Neural progenitor cell (in vitro differentiated cells): Measurements from ENCODE around the gene PKDCC. TPM values are rescaled to one million over a fixed set of nuclear protein-coding genes. Genes with fewer than 3 reads are reported as not detected.

Experiments used
- DNase-seq: peaks from one replicate; pipeline ENCODE4 v3.0.0-alpha.2; 2016; ENCODE audit warnings: low spot score
- H2AFZ ChIP-seq: fragments of 200-600 bp; sonication (generic); replicated peaks from 2 replicates; pipeline ENCODE4 v1.6.1; 2016; ENCODE audit warnings: antibody characterized with exemption
- H3F3A ChIP-seq: fragments of 200-600 bp; sonication (generic); 2 replicates; pipeline ENCODE4 v1.6.1; 2016; ENCODE audit warnings: antibody characterized with exemption, low read depth
- H3K27ac ChIP-seq: fragments of 200-600 bp; sonication (generic); 2 replicates; pipeline ENCODE4 v1.5.1; 2016; ENCODE audit warnings: mild to moderate bottlenecking
- H3K27me3 ChIP-seq: fragments of 200-600 bp; sonication (generic); 2 replicates; pipeline ENCODE4 v1.6.1; 2016; ENCODE audit warnings: mild to moderate bottlenecking, moderate library complexity
- H3K36me3 ChIP-seq: fragments of 200-600 bp; sonication (generic); 2 replicates; pipeline ENCODE4 v1.5.1; 2016
- H3K4me1 ChIP-seq: fragments of 200-600 bp; sonication (generic); 2 replicates; pipeline ENCODE4 v1.6.1; 2016; ENCODE audit warnings: mixed run types
- H3K4me2 ChIP-seq: fragments of 200-600 bp; sonication (generic); 2 replicates; pipeline ENCODE4 v1.6.1; 2016
- H3K4me3 ChIP-seq: fragments of 200-600 bp; sonication (generic); 2 replicates; pipeline ENCODE4 v1.5.1; 2016
- H3K79me2 ChIP-seq: fragments of 200-600 bp; sonication (generic); 2 replicates; pipeline ENCODE4 v1.6.1; 2016; ENCODE audit warnings: low read depth
- H3K9ac ChIP-seq: fragments of 200-600 bp; sonication (generic); 2 replicates; pipeline ENCODE4 v1.6.1; 2016
- H3K9me3 ChIP-seq: fragments of 200-600 bp; sonication (generic); 2 replicates; pipeline ENCODE4 v1.5.1; 2016; ENCODE audit warnings: low read depth
- H4K20me1 ChIP-seq: fragments of 200-600 bp; sonication (generic); 2 replicates; pipeline ENCODE4 v1.6.1; 2016; ENCODE audit warnings: low read depth
- H3K27ac Mint-ChIP-seq: 3 replicates; pipeline ENCODE4 v1.8.0; 2021; ENCODE audit warnings: mixed read lengths
- H3K27me3 Mint-ChIP-seq: 2 replicates; pipeline ENCODE4 v1.8.0; 2022; ENCODE audit warnings: low read depth, mild to moderate bottlenecking, inconsistent platforms, moderate library complexity, mixed read lengths; ENCODE audit not compliant: insufficient read depth
- H3K36me3 Mint-ChIP-seq: 3 replicates; pipeline ENCODE4 v1.8.0; 2021; ENCODE audit warnings: mixed read lengths
- H3K4me1 Mint-ChIP-seq: 3 replicates; pipeline ENCODE4 v1.8.0; 2021; ENCODE audit warnings: mixed read lengths
- H3K4me3 Mint-ChIP-seq: 3 replicates; pipeline ENCODE4 v1.8.0; 2021; ENCODE audit warnings: mild to moderate bottlenecking, moderate library complexity, mixed read lengths
- H3K9me3 Mint-ChIP-seq: 3 replicates; pipeline ENCODE4 v1.8.0; 2020; ENCODE audit warnings: mixed read lengths
- CTCF ChIP-seq: fragments of 200-600 bp; sonication (generic); IDR thresholded peaks from 2 replicates; pipeline ENCODE4 v1.5.1; 2017; ENCODE audit warnings: antibody characterized with exemption, mild to moderate bottlenecking
- EZH2 ChIP-seq: fragments of 200-600 bp; sonication (generic); IDR thresholded peaks from 2 replicates; pipeline ENCODE4 v1.6.1; 2017; ENCODE audit warnings: antibody characterized with exemption, mild to moderate bottlenecking, moderate library complexity
- EZH2phosphoT487 ChIP-seq: fragments of 200-600 bp; sonication (generic); IDR thresholded peaks from 2 replicates; pipeline ENCODE4 v1.6.1; 2017; ENCODE audit warnings: antibody characterized with exemption
- total RNA-seq: library from RNA; depleted of rRNA; stranded (reverse); fragments of >200 nt; gene quantifications from 2 replicates; pipeline ENCODE4 v1.2.3, GENCODE V29; 2015; ENCODE audit warnings: low replicate concordance

Gene PKDCC
- total RNA-seq, 1 donor from 2014 or later = 70.4 TPM

GRCh38 chr2:42028571-42029148 lies 19.2 kb upstream of the PKDCC start:
- peak overlapping the region; percentile 74 for H3K4me2 ChIP-seq

GRCh38 chr2:42029171-42029570 lies 18.6 kb upstream of the PKDCC start:
- peak overlapping the region; percentile 96 for H3K27ac ChIP-seq
- H2AFZ ChIP-seq = no peak overlapping the region

More at GRCh38 chr2:42028571-42029148, 19.2 kb upstream of the PKDCC start:
- peak overlapping the region; percentile 58 for H3K27ac ChIP-seq
- peaks cover 60% of the 10 kb centered on the region for H3K4me1 ChIP-seq
- peak overlapping the region; percentile 48 for H3K27ac Mint-ChIP-seq
- H4K20me1 ChIP-seq = no peaks in the 10 kb centered on the region
- no peak overlapping the region for H3K9ac ChIP-seq
- no peak overlapping the region for H3K4me3 Mint-ChIP-seq
- TF ChIP-seq EZH2phosphoT487 (no peak), CTCF (no peak), EZH2 (no peak)
- H3K4me3 ChIP-seq = no peak overlapping the region
- no peaks in the 10 kb centered on the region for H3K27me3 ChIP-seq
- peaks cover 64% of the 10 kb centered on the region for H3F3A ChIP-seq
- H3K9me3 ChIP-seq = no peaks in the 10 kb centered on the region
- no peaks in the 10 kb centered on the region for H3K79me2 ChIP-seq
- H3K36me3 Mint-ChIP-seq = no peaks in the 10 kb centered on the region
- no peak for DNase-seq
- H3K9me3 Mint-ChIP-seq = peaks cover 8% of the 10 kb centered on the region
- H3K27me3 Mint-ChIP-seq = peaks cover 38% of the 10 kb centered on the region
- H2AFZ ChIP-seq = no peak overlapping the region
- no peaks in the 10 kb centered on the region for H3K36me3 ChIP-seq
- peaks cover 72% of the 10 kb centered on the region for H3K4me1 Mint-ChIP-seq

GRCh38 chr2:42029639-42030199 lies 18.1 kb upstream of the PKDCC start:
- Histone ChIP-seq H2AFZ (no peak overlapping the region), H3F3A (peaks cover 60% of the 10 kb centered on the region), H3K36me3 (no peaks in the 10 kb centered on the region), H3K79me2 (no peaks in the 10 kb centered on the region), H3K4me3 (peak overlapping the region; percentile 25), H3K9me3 (no peaks in the 10 kb centered on the region), H3K4me1 (peaks cover 55% of the 10 kb centered on the region), H4K20me1 (no peaks in the 10 kb centered on the region), H3K9ac (no peak overlapping the region), H3K27me3 (no peaks in the 10 kb centered on the region), H3K27ac (peak overlapping the region; percentile 96), H3K4me2 (peak overlapping the region; percentile 74)
- Mint-ChIP-seq H3K27ac (peak overlapping the region; percentile 48), H3K27me3 (peaks cover 44% of the 10 kb centered on the region), H3K4me1 (peaks cover 68% of the 10 kb centered on the region), H3K36me3 (no peaks in the 10 kb centered on the region), H3K4me3 (peak overlapping the region; percentile 72), H3K9me3 (peaks cover 8% of the 10 kb centered on the region)
- no peak for TF ChIP-seq CTCF
- TF ChIP-seq EZH2 = no peak
- TF ChIP-seq EZH2phosphoT487 = no peak
- DNase-seq = peak; percentile 66

More at GRCh38 chr2:42029171-42029570, 18.6 kb upstream of the PKDCC start:
- no peaks in the 10 kb centered on the region for H3K36me3 ChIP-seq
- Mint-ChIP-seq H3K4me3 (no peak overlapping the region), H3K36me3 (no peaks in the 10 kb centered on the region), H3K27ac (peak overlapping the region; percentile 48), H3K9me3 (peaks cover 8% of the 10 kb centered on the region), H3K4me1 (peaks cover 72% of the 10 kb centered on the region), H3K27me3 (peaks cover 39% of the 10 kb centered on the region)
- H3K9ac ChIP-seq = no peak overlapping the region
- no peak for TF ChIP-seq EZH2phosphoT487
- no peak for TF ChIP-seq EZH2
- no peak for TF ChIP-seq CTCF
- peak overlapping the region; percentile 74 for H3K4me2 ChIP-seq
- no peak for DNase-seq
- no peak overlapping the region for H3K4me3 ChIP-seq
- H3K9me3 ChIP-seq = no peaks in the 10 kb centered on the region
- peaks cover 60% of the 10 kb centered on the region for H3K4me1 ChIP-seq
- H4K20me1 ChIP-seq = no peaks in the 10 kb centered on the region
- H3K79me2 ChIP-seq = no peaks in the 10 kb centered on the region
- peaks cover 63% of the 10 kb centered on the region for H3F3A ChIP-seq
- no peaks in the 10 kb centered on the region for H3K27me3 ChIP-seq
